K562 (cell line): ENCODE results near the gene WDR45B. TPM values are rescaled to one million over a fixed set of nuclear protein-coding genes. Genes with fewer than 3 reads are reported as not detected.

Experiments
- ATAC-seq: fragments of 200-7000 bp; cut with Tn5 transposase; 3 replicates; pipeline ENCODE4 v1.9.1; 2020; ENCODE audit warnings: moderate library complexity
- BruUV-seq: library from RNA; stranded (reverse); fragments of 400-500 nt; replicated peaks from 2 replicates; lab custom pipeline; 2021; lab: Mats Ljungman, UMichigan
- CTCF ChIA-PET: fragments of 300-600 bp; formaldehyde crosslinking; extraction: SDS; loops from one replicate; lab custom pipeline; 2021; ENCODE audit warnings: low intra/inter-chr PET ratio; lab: Yijun Ruan, JAX
- POLR2A ChIA-PET: fragments of 300-600, 350-650 bp; sonication (Branson Sonifier 250); formaldehyde crosslinking; extraction: SDS; loops from one replicate; lab custom pipeline; 2021; ENCODE audit warnings: antibody characterized with exemption, inconsistent platforms; lab: Yijun Ruan, JAX
- DNase-seq, 4 experiments: peaks; one replicate each; pipeline versions ENCODE4 v3.0.0 to v3.0.0-alpha.2; 2011 to 2018; ENCODE audit warnings: low spot score in 3 of 4, mixed read lengths in 3 of 4; ENCODE audit errors: extremely low read depth in 1 of 4
- FAIRE-seq: peaks from 2 replicates; lab custom pipeline; 2011; peaks lifted over from hg19 to GRCh38; lab: Jason Lieb, UNC
- H2AFZ ChIP-seq: 2 replicates; pipeline ENCODE4 v1.6.0; 2011; ENCODE audit warnings: low read depth, low read length, control low read depth, inconsistent platforms
- H3K27ac ChIP-seq: fragments of 200-600 bp; 3 replicates; pipeline ENCODE4 v1.8.0; 2011; ENCODE audit warnings: low read depth, mild to moderate bottlenecking, control low read depth, inconsistent platforms, low read length, moderate library complexity, mixed read lengths; ENCODE audit errors: extremely low read depth
- H3K27me3 ChIP-seq, 2 experiments: fragments of 300-600 bp in 1 of 2; 2 replicates in 1 of 2; 3 replicates in 1 of 2; pipeline versions ENCODE4 v1.6.0 to v1.8.0; 2011; ENCODE audit warnings: inconsistent platforms in 2 of 2, low read length in 2 of 2, mild to moderate bottlenecking in 1 of 2, mixed read lengths in 1 of 2, moderate library complexity in 1 of 2; ENCODE audit not compliant: control insufficient read depth in 2 of 2, insufficient read depth in 2 of 2
- H3K36me3 ChIP-seq: fragments of 300-600 bp; 3 replicates; pipeline ENCODE4 v1.8.0; 2011; ENCODE audit warnings: mild to moderate bottlenecking, low read length, inconsistent platforms; ENCODE audit not compliant: control insufficient read depth, insufficient read depth
- H3K4me1 ChIP-seq, 2 experiments: fragments of 200-600 bp in 1 of 2; replicated peaks in 1 of 2; 2 replicates in 1 of 2; 3 replicates in 1 of 2; pipeline versions ENCODE4 v1.5.1 to v1.8.0; 2011; ENCODE audit warnings: inconsistent platforms in 2 of 2, low read length in 2 of 2, mild to moderate bottlenecking in 1 of 2, mixed read lengths in 1 of 2, moderate library complexity in 1 of 2; ENCODE audit not compliant: control insufficient read depth in 2 of 2, insufficient read depth in 2 of 2
- H3K4me2 ChIP-seq: 2 replicates; pipeline ENCODE4 v1.6.1; 2011; ENCODE audit warnings: low read length, control low read depth, inconsistent platforms, mixed read lengths; ENCODE audit not compliant: insufficient read depth
- H3K4me3 ChIP-seq: fragments of 200-600 bp; sonication (generic), shearing (Covaris generic); 2 replicates; pipeline ENCODE4 v1.5.1; 2016; ENCODE audit warnings: control low read depth, inconsistent platforms
- H3K79me2 ChIP-seq: fragments of 200-600 bp; 3 replicates; pipeline ENCODE4 v1.8.0; 2011; ENCODE audit warnings: low read length, inconsistent platforms; ENCODE audit not compliant: control insufficient read depth, insufficient read depth
- H3K9ac ChIP-seq, 2 experiments: 2 replicates each; pipeline versions ENCODE4 v1.6.0 to v1.6.1; 2011; ENCODE audit warnings: low read depth in 2 of 2, low read length in 2 of 2, control low read depth in 1 of 2, inconsistent platforms in 1 of 2, mild to moderate bottlenecking in 1 of 2, mixed read lengths in 1 of 2; ENCODE audit not compliant: insufficient read depth in 1 of 2
- H3K9me1 ChIP-seq: one replicate; pipeline ENCODE4 v1.6.0; 2011; ENCODE audit warnings: inconsistent platforms, mild to moderate bottlenecking, low read length, moderate library complexity; ENCODE audit not compliant: control insufficient read depth, insufficient read depth
- H3K9me3 ChIP-seq: replicated peaks from 2 replicates; pipeline ENCODE4 v1.5.1; 2011; ENCODE audit warnings: low read depth, low read length, inconsistent platforms; ENCODE audit not compliant: control insufficient read depth, insufficient read depth
- H4K20me1 ChIP-seq: replicated peaks from 2 replicates; pipeline ENCODE4 v1.6.1; 2011; ENCODE audit warnings: low read length, inconsistent platforms, mixed read lengths; ENCODE audit not compliant: control insufficient read depth, insufficient read depth
- FOXM1 ChIP-seq, 2 experiments: fragments of 450-650 bp in 1 of 2; sonication (generic) in 1 of 2; formaldehyde crosslinking in 1 of 2; IDR thresholded peaks; 2 replicates each; pipeline versions ENCODE4 v1.6.1 to v1.9.0; 2017 to 2022; ENCODE audit warnings: low read depth in 2 of 2, mild to moderate bottlenecking in 2 of 2, missing genetic modification reagents in 1 of 2, moderate library complexity in 1 of 2
- KDM5B ChIP-seq: fragments of 200-600 bp; sonication (generic); IDR thresholded peaks from 2 replicates; pipeline ENCODE4 v1.6.1; 2012; ENCODE audit warnings: low read depth, mild to moderate bottlenecking, moderate library complexity, low read length, control low read depth, inconsistent platforms; ENCODE audit not compliant: insufficient replicate concordance
- MECOM ChIP-seq: fragments of 250-450 bp; sonication (Bioruptor Pico); IDR thresholded peaks from 2 replicates; pipeline ENCODE4 v1.8.0; 2022; ENCODE audit warnings: inconsistent platforms
- MYNN ChIP-seq, 2 experiments: sonication (generic); formaldehyde crosslinking in 1 of 2; IDR thresholded peaks; 2 replicates each; pipeline versions ENCODE4 v1.5.0 to v1.6.1; 2016 to 2020; ENCODE audit warnings: antibody characterized with exemption in 1 of 2, missing genetic modification reagents in 1 of 2
- POLR2G ChIP-seq: fragments of 200-400 bp; formaldehyde crosslinking; IDR thresholded peaks from 2 replicates; pipeline ENCODE4 v1.6.1; 2017; ENCODE audit warnings: low read depth, mild to moderate bottlenecking, antibody characterized with exemption, low read length, moderate library complexity
- RBM22 ChIP-seq: fragments of 200-400 bp; formaldehyde crosslinking; IDR thresholded peaks from 2 replicates; pipeline ENCODE4 v1.6.1; 2018; ENCODE audit warnings: low read length, low read depth; ENCODE audit not compliant: poor library complexity, severe bottlenecking
- ZNF24 ChIP-seq: fragments of 450-650 bp; IDR thresholded peaks from 2 replicates; pipeline ENCODE4 v1.6.1; 2016
- WGBS: fragments of 100-300 bp; shearing (Covaris generic); methylation state at CpG from one replicate; pipeline ENCODE4 v1.1.6; 2016; ENCODE audit warnings: low coverage, mixed read lengths; ENCODE audit not compliant: insufficient coverage; ENCODE audit errors: missing lambda C conversion rate; 5-methylcytosine and 5-hydroxymethylcytosine counted together
- in situ Hi-C: fragments of 300-500 bp; cut with MboI; formaldehyde crosslinking; loops from 4 replicates; pipeline ENCODE4 v1.15.0; 2018; ENCODE audit warnings: inconsistent platforms, mixed read lengths
- intact Hi-C: fragments of 100-400 bp; cut with micrococcal nuclease; formaldehyde crosslinking; loops from 2 replicates; pipeline ENCODE4 v1.14.2; 2022
- polyA plus RNA-seq, 8 experiments: library from polyadenylated mRNA; depleted of rRNA in 4 of 8; stranded (reverse) in 5 of 8; unstranded in 3 of 8; fragments of >200 nt; fragmentation: Nextera tagmentation in 2 of 8; fragmentation: Illumina TruSeq in 1 of 8; extraction: Ambion mirVana in 2 of 8; extraction: Trizol in 1 of 8; gene quantifications; 2 replicates each; pipeline versions ENCODE4 v1.2.1 to v1.2.3, GENCODE V29; 2011 to 2014; ENCODE audit warnings: inconsistent platforms in 1 of 8, missing spikeins in 1 of 8
- total RNA-seq, 7 experiments: library from RNA; depleted of rRNA in 6 of 7; stranded (reverse); fragments of >200 nt in 6 of 7; fragmentation: Illumina TruSeq in 2 of 7; extraction: Trizol in 2 of 7; gene quantifications; 2 replicates each; pipeline versions ENCODE4 v1.2.1 to v1.2.3, GENCODE V29; 2011 to 2021; ENCODE audit warnings: low replicate concordance in 1 of 7
- TF ChIP-seq, protein P1 (sequence below): fragments of 450-650 bp; conservative IDR thresholded peaks from 2 replicates; pipeline ENCODE4 v1.6.1; 2016; ENCODE audit warnings: missing genetic modification characterization, low read depth, mild to moderate bottlenecking, control low read depth, missing compliant biosample characterization
- TF ChIP-seq, protein P2 (sequence below), 2 experiments: fragments of 450-650 bp; conservative IDR thresholded peaks; 2 replicates each; pipeline ENCODE4 v1.6.1; 2017; ENCODE audit warnings: mild to moderate bottlenecking in 2 of 2, moderate library complexity in 2 of 2

WDR45B gene
- total and polyA plus RNA-seq, 9 of the 15 experiments (the other 6 are each of a cell fraction or from before 2014, with no cell fraction given) = 0.72 to 74.4 (median 35.9) TPM

DNA sequence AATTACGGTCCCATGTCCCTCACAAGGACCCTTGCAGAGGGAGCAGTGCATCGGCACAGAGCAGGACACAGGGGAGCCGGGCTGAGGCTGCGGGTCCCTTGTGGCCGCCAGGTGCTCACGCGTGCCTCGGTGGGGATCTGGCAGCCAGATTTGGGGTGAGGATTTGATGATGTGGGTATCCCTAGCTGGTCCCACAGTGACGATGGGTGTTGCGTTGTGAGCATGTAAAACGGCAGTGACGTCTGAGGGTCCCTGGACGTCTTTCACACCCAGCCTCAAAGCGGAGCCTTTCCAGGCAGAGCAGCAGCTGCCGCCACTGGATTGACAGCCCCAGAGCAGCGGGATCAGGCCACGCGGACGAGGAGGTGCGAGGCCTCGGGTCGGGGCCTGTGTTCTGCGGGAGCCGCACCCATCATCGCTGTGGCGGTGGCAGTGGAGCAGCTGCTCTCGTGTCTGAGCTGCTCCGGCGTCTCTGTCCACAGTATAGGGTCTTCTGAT, 54.6 kb downstream of the WDR45B start (continued):
- TF ChIP-seq RBM22 (peak; percentile 81), ZNF24 (no peak), MECOM (CRISPR knock-in tag) (no peak), FOXM1 (IDR thresholded peaks at IDR 0.05; ENCODE audit: low read depth) (no peak), FOXM1 (CRISPR knock-in tag; IDR thresholded peaks at IDR 0.05; ENCODE audit: low read depth) (no peak), POLR2G (peak; percentile 65; the same call in 1 of the 2 replicates)

DNA sequence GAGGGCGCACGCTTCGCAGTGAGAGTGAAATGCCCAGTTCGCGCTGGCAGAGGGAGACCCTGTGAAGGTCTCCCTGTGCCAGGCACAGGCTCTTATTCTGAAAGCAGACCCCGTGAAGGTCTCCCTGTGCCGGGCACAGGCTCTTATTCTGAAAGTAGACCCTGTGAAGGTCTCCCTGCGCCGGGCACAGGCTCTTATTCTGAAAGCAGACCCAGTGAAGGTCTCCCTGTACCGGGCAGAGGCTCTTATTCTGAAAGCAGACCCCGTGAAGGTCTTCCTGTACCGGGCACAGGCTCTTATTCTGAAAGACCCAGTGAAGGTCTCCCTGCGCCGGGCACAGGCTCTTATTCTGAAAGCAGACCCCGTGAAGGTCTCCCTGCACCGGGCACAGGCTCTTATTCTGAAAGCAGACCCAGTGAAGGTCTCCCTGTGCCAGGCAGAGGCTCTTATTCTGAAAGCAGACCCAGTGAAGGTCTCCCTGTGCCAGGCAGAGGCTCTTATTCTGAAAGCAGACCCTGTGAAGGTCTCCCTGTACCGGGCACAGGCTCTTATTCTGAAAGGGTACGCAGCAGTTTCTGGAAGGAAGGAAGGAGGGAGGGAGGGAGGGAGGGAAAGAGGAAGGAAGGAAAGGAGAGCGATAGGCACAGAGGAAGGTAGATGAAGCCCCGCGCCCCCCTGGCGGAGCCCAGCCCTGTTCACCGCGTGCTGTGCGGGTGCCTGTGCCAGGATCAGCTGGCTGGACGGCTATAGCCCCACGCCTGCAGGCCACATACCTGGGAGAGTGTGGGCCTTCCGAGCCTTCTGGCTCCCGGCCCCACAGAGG, 55.3 kb downstream of the WDR45B start:
- POLR2A ChIA-PET = no interaction called here
- Histone ChIP-seq H3K9me3 (no peaks in the 10 kb centered on the region), H2AFZ (no peak overlapping the region), H3K79me2 (peaks cover 20% of the 10 kb centered on the region), H3K9me1 (peaks cover 6% of the 10 kb centered on the region), H3K9ac (peak overlapping the region in 1 of 2 experiments; percentile 84; a peak in 2 of 4 replicates), H3K4me1 (peaks cover 0 to 33% of the 10 kb centered on the region in 2 experiments; a peak in 2 of 5 replicates), H4K20me1 (no peaks in the 10 kb centered on the region), H3K36me3 (peaks cover 84% of the 10 kb centered on the region), H3K27ac (peak overlapping the region; percentile 54; the same call in 1 of the 3 replicates), H3K27me3 (no peaks in the 10 kb centered on the region), H3K4me3 (no peak overlapping the region), H3K4me2 (no peak overlapping the region; the same call in 1 of the 2 replicates)
- FAIRE-seq (peak; percentile 11), DNase-seq (peak in 1 of 4 experiments; percentile 30), ATAC-seq (no peak; the same call in 2 of the 3 replicates)
- in situ Hi-C loops = no loop called here
- BruUV-seq = no TSS peak
- WGBS = 56% methylated on average over 20 of the region's 29 CpGs
- TF ChIP-seq, protein P1, sequence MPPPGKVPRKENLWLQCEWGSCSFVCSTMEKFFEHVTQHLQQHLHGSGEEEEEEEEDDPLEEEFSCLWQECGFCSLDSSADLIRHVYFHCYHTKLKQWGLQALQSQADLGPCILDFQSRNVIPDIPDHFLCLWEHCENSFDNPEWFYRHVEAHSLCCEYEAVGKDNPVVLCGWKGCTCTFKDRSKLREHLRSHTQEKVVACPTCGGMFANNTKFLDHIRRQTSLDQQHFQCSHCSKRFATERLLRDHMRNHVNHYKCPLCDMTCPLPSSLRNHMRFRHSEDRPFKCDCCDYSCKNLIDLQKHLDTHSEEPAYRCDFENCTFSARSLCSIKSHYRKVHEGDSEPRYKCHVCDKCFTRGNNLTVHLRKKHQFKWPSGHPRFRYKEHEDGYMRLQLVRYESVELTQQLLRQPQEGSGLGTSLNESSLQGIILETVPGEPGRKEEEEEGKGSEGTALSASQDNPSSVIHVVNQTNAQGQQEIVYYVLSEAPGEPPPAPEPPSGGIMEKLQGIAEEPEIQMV (tag) = no peak
- peak; percentile 57 for TF ChIP-seq KDM5B
- TF ChIP-seq MYNN (IDR thresholded peaks at IDR 0.05) = peak; percentile 100
- TF ChIP-seq MYNN (CRISPR knock-in tag; IDR thresholded peaks at IDR 0.05) = peak; percentile 91
- TF ChIP-seq, protein P2, sequence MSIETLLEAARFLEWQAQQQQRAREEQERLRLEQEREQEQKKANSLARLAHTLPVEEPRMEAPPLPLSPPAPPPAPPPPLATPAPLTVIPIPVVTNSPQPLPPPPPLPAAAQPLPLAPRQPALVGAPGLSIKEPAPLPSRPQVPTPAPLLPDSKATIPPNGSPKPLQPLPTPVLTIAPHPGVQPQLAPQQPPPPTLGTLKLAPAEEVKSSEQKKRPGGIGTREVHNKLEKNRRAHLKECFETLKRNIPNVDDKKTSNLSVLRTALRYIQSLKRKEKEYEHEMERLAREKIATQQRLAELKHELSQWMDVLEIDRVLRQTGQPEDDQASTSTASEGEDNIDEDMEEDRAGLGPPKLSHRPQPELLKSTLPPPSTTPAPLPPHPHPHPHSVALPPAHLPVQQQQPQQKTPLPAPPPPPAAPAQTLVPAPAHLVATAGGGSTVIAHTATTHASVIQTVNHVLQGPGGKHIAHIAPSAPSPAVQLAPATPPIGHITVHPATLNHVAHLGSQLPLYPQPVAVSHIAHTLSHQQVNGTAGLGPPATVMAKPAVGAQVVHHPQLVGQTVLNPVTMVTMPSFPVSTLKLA (conservative IDR thresholded peaks at IDR 0.05) = no peak
- intact Hi-C loops = no loop called here
- CTCF ChIA-PET = no interaction called here
